AML-193 (cell line): ENCODE results near the gene PRIM2.
"Not testable (repeated sequence)": the region's sequence is repeated elsewhere in the genome, so short reads cannot be mapped to it uniquely, and the experiment has no call there.

Experiments
- DNase-seq, 2 experiments: peaks; one replicate each; lab custom pipeline; 2025; lab: John Stamatoyannopoulos, UW

PRIM2 gene

DNA sequence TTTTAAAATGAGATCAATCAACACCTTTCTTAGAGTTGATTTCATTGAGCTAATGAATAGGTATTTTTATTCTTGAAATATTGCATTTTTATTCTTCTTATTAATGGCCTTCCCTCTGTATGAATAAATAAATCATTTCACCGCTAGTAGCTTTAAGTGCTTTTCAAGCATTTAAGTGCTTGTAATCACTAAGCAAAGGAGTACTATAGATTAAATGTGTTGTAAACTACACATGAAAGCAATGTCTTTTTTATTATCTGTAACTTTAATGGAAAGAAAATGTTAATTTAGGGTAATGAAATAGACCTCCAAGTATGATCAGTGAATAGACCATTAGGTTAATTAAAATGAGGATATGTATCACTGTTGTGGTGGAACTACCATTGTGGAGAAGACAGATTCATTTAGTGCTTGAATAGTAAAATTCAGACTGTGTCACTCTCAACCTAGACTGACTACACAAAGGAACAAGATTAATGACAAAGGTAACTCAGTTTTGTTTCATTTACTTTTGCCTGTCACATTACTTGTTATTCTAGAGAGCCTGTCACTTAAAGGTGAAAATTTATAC is 132.2 kb downstream of the PRIM2 start:
- not testable (repeated sequence) for DNase-seq

GRCh38 chr6:57459781-57460180 is 142.4 kb downstream of the PRIM2 start:
- not testable (repeated sequence) for DNase-seq

DNA sequence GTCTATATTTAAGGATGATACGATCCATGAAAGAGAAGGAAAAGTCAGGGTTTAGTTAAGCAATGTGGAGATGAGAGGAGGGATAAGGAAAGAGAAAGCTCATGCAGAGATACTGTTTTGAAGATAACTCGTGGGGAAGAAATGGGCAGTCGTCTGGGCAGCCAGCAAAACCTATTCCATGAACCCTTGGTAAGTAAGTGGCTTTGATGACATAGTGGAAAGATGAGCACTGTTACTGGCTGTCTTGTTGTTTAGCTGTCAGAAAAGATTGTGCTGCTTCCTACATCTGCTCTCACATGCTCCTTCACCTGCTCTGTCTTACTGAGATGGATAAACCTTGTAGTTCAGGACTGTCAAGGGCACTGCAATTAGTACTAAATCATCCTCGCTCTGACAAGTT is 143.6 kb downstream of the PRIM2 start:
- DNase-seq, result not testable (repeated sequence)

- DNase-seq, result not testable (repeated sequence)
Observed at GRCh38 chr6:57463809-57464208, 146.4 kb downstream of the PRIM2 start.

- DNase-seq, result not testable (repeated sequence)
Observed at GRCh38 chr6:57465968-57466367, 148.5 kb downstream of the PRIM2 start.

DNA sequence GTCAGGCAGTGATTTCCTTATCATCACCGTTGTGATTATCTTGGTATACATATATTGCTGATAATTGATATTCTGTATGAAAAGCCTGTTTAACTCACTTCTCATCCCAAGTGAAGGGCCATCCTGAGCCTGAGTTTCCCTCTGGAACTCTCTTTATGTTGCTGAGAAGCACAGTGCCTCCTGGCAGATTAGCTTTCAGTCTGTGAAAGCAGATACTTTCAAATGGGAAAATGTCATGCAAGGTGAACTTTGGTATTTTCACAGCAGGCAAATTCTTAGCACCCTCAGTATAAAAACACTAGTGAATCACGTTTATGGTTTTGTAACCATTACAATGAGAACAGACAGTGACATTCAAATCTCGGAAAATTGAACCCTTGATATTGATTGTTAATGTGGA is 151.6 kb downstream of the PRIM2 start:
- no peak for DNase-seq

GRCh38 chr6:57470148-57470547 is 152.7 kb downstream of the PRIM2 start:
- not testable (repeated sequence) for DNase-seq

GRCh38 chr6:57471314-57471864 is 154.0 kb downstream of the PRIM2 start:
- not testable (repeated sequence) for DNase-seq

DNA sequence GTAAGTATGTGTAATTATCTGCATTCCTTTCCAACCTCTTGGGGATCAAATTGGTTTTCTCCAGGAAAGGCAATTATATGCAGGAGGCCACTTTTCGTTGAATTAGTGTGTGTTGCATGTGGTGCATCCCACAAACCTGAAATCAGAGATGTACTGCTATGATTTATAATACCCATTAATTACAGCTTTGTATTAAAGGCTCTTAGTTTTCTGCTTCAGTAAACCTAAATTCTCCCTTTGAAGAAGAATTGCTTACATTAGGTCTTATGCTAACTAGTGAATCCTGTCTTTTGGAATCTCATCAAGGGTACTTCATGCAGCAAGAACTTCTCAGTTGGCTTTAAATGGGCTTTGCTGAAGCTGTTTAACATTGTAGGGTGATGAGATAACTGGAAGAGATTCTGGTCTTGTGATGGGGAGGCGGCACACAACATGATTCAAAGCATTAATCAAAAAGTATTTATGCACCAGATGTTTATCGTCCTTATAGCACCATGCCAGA is 155.5 kb downstream of the PRIM2 start:
- DNase-seq, result not testable (repeated sequence)

- DNase-seq, result peak in 1 of 2 experiments; percentile 2
Observed at GRCh38 chr6:57474862-57475475, 157.5 kb downstream of the PRIM2 start.

DNA sequence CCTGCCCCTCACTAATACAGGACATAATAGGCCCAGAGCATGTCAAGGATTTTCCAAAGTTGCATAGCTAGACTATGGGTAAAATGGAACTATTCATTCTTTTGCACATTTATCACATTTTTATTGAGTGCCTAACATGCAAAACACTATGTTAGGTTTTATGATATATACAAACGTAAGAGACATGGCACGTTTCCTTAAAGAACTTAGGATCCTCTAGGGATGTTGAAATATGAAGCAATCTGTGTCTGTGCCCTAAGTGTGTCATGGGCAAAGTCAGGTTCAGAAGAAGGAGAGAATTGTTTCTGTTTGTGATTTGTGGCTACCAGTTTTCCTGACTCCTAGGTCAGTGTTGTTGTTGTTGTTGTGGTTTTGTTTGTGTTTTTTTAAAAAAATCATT is 158.2 kb downstream of the PRIM2 start:
- not testable (repeated sequence) for DNase-seq

DNA sequence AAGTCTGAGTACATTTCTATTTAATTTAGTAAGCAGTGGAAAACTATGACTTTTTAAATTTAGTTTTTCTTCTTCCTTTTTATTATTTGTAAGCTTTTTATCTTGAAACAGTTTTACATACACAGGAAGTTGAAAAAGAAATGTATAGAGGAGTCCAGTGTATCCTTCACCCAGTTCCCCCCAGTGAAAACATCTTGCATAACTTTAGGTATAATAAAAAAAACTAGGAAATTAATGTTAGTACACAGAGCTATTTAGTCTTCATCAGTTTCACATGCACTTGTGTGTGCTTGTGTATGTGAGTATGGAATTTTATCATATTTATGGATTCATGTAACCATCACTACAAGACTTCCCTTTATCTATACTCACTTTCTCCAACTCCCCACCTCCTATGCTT is 162.8 kb downstream of the PRIM2 start:
- not testable (repeated sequence) for DNase-seq

DNA sequence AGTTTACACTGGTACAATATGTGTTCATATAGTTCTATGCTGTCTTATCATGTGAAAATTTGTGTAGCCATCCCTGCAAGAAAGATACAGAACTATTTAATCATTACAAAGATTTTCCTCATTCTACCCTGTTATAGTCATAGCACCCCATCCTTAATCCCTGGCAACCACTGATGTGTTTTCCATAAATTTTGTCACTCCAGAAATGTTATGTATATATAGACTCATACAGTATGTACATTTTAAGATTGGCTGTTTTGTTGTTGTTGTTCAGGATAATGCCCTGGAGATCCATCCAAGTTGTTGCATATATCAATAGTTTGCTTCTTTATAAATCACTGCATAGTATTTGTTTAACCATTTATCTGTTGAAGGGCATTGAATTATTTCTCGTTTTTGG is 163.7 kb downstream of the PRIM2 start:
- not testable (repeated sequence) for DNase-seq

GRCh38 chr6:57482471-57482870 is 165.0 kb downstream of the PRIM2 start:
- not testable (repeated sequence) for DNase-seq

DNA sequence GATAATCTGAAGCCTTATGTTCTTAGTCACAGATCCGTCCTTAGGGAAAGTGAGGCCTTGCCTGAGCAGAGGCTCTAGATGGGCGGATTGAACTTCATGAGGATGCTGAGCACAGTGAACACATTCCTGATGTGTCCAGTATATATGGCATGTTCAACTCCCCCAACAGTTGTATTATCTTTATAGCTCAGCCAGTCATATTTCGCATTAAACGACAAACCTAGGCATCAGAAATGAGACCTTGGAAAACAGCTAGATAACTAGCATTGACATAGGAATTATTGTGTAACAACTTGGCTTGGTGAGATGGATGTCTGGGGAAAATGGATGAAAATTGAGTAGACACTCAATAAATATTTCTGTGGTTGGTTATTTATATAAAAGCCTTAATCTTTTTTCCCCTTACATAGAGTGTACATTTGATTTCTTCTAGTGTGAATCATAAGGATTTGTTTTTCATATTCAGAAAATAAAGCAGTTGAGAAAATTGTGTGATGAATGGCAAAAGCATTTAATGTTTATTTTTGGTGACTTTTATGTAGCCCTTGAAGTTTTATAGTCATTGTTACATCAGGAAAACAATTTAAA is 169.2 kb downstream of the PRIM2 start:
- not testable (repeated sequence) for DNase-seq

DNA sequence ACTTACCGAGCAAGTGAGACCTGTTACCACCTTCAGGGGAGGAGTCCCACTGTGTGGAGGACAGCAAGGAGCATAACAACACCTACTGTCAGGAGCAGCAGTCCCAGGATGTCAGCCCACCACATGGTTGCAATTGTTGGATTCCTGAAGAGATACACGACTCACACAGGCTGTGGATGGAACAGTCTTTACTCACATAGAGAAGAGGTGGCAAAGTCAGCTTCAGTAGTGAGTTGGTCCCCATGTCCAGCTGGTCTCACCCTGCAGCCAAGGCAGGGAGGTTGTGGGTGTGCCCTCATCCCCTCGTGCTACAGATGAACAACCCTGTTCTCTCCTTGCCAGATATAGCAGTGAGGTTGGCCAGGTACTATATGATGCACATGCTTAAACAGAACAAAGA is 171.1 kb downstream of the PRIM2 start:
- DNase-seq, result not testable (repeated sequence)

DNA sequence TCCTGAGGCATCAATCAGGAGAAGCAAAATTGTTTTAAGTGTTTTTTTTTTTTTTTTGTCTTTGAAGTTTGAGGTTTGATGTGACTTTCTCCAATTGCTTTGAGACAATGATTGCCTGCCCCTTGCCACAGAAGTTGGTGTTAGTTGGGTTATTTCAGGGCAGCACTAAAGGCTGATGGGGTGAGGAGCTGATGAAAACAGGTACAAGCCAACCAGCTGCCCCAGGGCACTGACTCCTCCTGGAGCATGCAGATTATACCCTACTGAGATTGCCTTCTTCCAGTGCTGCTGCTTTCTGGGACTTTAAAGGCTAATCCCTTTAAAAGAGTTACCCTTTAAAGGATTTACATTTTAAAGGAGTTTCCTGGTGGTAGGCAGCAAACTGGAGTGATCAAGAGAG is 172.5 kb downstream of the PRIM2 start:
- not testable (repeated sequence) for DNase-seq

DNA sequence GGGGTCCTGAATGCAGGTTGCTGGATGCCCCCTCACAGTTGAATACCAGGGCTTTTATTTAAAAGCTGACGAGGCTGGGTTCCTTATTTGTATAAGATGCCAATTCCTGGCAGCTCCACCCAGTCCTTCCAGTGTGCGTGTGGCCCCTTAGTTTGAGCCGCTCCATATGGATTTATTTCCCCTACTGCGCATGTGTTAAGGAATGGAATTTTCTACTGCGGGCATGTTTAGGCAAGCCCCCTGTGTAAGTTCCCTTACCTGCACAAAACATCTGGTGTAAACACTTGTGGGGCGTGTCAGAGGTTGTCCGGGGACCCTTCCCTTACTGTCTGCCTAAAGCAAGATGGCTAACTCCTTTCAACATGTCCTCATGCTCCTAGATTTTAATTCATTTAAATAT is 174.4 kb downstream of the PRIM2 start:
- DNase-seq, result not testable (repeated sequence)

DNA sequence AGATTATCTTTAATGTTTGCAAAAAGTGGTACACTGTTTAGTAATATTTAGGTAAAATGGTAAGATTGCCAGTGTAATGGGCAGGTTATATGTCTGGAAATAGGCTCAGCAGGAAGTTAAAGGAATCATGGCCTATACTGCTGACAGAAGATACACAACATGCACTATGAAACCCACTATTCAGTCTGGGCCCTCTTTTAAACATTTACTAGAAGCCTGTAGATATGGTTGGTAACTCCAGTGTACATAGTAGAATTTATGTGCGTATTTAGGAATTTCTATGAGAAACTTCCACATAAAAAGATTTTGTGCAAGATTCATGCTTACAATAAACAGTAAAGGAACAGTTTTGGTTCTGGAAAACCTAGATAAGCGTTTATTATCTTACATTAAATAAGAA is 178.8 kb downstream of the PRIM2 start:
- DNase-seq, result not testable (repeated sequence)

DNA sequence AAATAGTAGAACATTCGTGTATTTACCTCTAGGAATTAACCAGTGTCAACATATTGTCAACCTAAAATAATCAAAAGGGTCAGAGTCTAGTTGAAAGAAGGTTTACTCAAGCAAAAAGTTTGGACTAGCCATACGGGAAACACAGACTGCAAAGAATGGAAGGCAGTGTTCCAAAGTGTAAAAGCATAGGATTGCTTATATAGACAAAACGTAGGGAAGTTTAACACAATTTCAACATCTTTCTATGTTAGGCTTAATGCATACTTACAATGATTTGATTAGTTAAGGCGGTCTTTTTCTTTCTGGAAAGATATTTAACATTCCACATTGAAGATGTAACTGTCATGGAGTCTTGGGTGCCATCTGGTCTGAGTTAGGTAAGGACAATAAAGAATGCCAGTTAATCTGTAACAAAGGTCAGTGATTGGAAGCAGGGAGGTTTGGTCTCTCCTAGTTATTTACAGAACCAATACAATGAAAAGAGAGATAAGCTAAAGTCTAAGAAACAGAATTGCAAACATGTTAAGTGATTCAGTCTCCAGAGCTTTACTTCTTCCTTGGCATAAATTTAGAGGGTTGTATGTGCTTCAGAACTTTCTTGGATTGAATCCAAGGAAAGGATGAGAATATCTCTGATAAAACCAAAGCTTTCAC is 183.1 kb downstream of the PRIM2 start:
- DNase-seq, result not testable (repeated sequence)

DNA sequence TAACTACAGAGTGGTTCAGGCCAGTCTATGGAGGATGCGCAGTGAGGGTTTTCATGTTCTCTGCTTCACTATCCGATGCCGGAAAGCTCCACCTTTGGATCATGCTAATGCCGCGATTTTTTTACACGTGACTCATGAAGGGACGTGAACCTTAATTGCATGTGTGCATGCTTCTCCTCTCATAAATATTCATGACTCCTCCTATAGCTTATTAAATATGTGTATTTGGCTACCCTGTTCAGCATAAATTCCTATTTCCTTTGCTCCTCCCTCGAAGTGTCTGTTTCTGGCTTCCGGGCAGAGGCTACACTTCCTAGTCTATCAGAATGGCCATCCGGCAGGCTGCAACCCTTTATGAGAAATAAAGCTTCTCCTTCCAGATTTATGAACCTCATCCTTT is 185.0 kb downstream of the PRIM2 start:
- not testable (repeated sequence) for DNase-seq

GRCh38 chr6:57505251-57505650 is 187.8 kb downstream of the PRIM2 start:
- DNase-seq, result not testable (repeated sequence)
